NCI-H345 (cell line): Measurements from ENCODE around the gene TFRC.
"Not testable (repeated sequence)": the region's sequence is repeated elsewhere in the genome, so short reads cannot be mapped to it uniquely, and the experiment has no call there.

Experiments
- DNase-seq: peaks from one replicate; lab custom pipeline; 2025; lab: John Stamatoyannopoulos, UW

Gene TFRC

DNA sequence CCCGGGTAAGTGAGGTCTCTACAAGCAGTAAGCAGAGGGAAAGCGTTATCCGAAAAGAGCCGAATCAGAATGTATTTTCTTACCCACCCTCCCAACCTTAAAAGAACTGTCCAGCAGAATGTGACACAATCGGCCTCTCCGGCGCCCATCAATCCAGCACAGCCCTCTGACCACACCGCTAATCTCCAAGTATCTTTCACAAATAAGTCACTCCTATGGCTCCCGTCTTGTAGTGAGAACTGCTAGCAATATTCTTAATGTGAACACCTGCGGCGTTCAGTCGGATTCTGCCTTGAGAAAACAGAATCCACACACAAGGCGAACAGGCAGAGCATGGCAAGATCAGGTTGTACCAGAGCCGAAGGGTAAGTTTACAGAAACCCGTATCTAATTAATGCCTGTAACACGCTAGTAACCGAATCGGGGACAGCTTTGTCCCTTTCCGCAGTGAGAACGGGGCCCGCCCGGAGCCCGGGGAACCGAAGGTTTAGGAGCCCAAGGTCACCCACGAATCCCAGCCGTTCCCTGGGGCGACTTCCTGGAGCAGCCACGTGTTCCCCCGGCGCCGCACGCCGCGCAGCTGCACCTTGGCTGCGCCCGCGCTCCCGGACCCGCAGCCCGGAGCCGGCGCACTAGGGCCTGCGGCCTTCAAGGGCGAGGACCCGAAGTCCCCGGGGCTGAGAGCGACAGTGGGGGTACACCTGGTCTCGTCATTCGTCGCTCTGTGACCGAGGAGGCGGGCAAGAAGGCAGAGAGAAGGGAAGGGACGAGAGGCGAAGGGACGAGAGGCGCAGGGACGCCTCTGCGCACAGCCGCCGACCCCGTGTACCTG is 672 bp downstream of the TFRC start:
- peak; percentile 69 for DNase-seq

DNA sequence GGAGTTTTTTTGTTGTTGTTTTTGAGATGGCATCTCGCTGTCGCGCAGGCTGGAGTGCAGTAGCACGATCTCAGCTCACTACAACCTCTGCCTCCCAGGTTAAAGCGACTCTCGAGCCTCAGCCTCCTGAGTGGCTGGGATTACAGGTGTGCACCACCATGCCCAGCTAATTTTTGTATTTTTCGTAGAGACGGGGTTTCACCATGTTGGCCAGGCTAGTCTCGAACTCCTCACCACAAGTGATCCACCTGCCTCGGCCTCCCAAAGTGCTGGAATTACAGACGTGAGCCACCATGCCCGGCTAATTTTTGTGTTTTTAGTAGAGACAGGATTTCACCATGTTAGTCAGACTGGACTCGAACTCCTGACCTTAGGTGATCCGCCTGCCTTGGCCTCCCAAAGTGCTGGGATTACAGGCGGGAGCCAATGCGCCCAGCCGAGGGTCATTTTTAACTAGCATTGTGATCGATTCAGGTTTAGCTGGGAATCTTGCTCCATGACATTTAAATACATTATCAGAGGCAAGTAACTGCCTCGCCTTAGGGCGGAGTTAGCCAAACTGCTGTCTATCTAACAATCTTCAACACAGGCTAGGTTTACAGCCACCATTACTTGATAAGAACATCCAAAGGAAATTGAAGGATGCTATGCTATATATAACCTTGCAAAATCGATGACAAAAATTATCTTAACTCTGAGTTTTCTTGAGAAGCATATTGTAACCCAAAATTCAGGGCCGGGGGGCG is 1.6 kb downstream of the TFRC start:
- DNase-seq, result not testable (repeated sequence)

DNA sequence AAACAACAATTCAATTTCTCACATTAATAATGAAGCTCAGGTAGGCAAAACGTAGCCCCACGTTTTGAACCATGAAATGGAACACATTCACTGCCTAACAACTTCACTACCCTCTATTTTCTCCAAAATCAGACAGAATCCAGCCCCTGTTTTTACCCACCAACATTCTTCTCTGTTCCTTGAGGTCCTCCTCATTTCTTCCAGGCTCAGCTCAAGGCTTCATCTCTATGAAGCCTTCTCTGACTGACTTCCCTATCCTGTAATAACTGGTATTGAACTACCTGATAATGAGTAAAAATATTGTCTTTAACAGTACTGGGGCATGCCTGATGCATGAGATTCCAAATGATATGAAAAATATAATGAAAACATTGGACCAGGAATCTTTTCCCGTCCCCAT is 2.2 kb downstream of the TFRC start:
- DNase-seq, result no peak

DNA sequence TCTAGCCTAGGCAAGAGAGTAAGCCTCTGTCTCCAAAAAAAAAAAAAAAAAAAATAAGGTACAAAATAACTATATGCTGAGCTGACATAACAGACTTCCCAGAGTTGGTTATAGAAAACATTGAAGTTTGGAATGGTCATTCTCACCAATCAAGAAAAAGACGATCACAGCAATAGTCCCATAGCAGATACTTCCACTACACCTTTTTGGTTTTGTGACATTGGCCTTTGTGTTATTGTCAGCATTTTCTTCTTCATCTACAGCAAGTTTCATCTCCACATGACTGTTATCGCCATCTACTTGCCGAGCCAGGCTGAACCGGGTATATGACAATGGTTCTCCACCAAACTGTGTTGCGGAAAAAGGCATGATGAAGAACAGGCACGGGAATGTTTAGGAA is 6.9 kb downstream of the TFRC start:
- no peak for DNase-seq

DNA sequence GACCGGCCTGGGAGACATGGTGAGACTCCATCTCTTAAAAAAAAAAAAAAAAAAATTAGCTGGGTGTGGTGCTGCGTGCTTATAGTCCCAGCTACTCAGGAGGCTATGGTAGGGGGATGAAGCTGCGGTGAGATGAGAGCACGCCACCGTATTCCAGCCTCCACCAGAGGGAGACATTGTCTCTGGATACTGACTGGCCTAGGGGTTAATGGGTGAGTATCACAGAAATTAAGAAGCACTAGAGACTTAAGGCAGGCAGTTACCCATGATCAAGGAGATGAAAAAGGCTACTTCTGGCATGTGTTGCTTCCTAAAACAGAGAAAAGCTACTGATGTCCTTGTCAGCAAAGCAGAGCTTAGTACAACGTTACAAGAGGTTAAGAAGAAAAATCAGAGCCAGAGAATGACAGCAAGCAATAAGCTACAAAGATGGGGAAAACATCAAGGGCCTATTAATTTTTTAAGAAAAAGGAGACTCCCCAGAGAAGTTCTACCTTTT is 8.6 kb downstream of the TFRC start:
- DNase-seq, result peak; percentile 77

DNA sequence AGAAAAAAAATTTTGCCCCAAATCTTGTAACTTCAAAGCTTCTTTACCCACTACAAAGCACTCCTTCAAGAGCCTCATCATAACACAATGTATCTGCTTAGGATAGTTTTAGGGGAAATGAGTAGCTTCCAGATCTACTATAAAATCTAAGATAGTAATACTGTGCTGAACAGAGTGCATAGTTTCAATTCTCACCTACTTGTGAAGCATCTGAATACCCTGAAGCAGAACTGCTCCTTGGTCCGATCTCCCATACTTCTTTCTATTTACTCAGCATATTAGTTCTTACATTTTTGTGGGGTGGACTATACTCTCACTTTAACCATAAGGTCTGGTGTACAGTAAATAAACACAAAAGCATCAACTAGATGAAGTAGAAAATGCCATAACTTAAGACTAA is 9.6 kb downstream of the TFRC start:
- no peak for DNase-seq

DNA sequence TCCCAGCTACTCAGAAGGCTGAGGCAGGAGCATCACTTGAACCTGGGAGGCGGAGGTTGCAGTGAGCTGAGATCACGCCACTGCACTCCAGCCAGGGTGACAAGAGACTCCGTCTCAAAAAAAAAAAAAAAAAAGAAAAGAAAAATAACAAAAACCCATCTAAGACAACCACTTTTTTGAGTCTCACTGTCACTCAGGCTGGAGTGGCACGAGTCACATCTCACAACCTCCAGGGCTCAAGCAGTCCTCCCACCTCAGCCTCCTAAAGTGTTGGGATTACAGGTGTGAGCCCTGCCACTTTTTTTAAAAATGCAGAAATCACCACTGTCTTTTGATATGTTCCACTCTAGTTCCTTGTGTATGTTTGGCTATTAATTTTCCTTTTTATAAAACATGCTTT is 13.1 kb downstream of the TFRC start:
- not testable (repeated sequence) for DNase-seq

DNA sequence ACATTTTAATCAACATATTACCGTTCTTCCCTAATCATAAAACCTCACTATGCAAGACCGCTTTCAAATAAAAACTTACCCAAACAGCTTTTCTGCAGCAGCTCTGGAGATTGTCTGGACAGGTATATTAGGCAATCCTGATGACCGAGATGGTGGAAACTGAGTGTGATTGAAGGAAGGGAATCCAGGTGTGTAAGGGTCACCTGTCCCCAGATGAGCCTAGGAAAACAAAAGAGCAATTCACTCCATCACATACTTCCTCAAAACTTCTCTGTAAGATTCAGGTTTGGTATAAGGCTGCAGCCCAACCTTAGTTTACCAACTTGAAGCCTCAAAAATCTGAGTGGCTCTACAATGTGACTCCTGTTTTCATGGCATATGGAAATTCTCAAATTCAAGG is 14.5 kb downstream of the TFRC start:
- no peak for DNase-seq

DNA sequence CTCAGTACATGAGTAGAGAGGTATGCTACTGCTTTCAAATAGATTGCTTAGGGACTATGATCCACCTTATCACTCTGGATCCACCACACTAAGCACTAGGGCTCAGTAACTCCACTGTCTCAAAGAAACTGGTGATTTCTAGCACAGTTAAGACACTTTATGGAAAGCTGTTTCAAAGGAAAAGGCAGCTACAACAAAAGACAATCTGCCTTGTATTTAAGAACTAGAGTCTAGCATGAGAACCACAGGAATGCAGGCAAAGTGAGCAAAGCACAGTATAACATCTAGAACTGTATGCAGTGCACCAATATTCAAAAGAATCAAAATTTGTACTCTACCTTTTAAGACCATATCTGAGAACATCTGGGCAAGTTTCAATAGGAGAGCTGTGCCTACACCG is 17.9 kb downstream of the TFRC start:
- DNase-seq, result no peak

DNA sequence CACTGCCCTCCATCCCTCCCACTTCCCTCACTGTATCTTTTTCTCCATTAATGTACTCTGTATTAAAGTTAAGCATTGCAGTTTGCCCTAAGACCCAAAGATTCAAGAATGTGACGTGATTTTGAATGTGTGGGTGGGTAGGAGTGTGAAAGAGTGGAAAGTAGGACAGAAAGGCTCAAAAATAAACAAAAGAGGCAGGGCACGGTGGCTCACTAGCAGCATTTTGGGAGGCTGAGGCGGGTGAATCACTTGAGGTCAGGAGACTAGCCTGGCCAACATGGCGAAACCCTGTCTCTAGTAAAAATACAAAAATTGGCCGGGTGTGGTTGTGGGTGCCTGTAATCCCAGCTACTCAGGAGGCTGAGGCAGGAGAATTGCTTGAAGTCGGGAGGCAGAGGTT is 18.4 kb downstream of the TFRC start:
- no peak for DNase-seq

DNA sequence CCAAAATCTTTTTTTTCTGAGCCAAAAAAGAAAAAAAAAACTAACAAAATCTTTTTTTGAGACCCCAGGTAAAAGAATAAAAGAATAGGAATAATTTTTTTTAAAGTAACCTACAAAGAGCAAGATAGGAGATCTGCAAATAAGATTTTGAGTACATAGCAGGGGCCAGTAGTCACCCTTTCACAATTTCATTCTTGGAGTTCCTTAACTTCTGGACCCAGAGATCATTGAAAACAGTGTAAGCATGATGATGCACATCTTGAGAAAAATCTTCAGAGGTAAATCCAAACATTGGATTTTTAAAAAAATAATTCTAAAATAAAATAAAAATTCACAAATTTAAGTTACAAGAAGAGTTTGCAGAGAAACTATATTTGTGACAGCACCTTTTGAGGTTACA is 18.8 kb downstream of the TFRC start:
- no peak for DNase-seq

DNA sequence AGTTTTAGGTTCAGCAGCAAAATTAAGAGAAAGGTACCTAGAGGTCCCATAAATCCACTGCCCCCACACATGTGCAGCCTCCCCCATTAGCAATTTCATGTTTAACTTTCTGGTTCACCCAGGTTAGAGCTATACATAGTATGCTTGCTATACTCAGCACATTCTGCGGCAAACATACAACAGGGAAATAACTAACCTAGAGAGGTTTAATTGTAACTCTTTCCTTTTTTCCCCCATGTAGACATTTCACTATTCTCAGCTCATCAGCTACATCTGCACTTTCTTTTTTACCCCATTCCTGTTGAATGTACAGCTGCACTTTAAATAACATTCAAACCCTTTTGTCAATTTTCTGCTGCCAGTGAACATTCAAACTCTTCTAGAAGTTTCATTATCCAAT is 21.1 kb downstream of the TFRC start:
- no peak for DNase-seq

DNA sequence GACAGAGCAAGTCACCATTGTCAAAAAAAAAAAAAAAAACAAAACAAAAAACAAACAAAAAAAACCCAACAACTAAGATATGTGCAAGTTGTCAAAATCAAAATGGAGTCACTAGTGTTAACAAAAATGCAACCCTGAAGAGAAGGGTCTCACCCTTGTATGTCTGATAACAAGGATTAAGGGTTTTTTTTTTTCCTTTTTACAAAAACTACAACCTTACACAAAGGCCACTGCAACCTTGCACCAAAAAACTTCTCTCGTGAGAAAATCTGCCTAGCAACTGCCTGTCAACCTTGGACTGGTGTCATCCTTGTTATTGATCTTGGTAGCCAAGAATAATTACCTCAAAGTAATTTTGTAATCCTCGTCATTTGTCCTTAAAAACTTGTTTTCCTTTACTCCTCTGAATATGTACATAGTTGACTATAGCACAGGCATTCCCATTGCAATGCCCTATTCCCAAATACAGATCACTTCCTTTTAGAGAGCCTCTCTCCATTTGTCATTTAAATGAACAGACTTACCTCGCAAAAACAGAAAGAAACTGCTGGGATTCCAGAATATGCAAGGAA is 24.0 kb downstream of the TFRC start:
- DNase-seq, result no peak

DNA sequence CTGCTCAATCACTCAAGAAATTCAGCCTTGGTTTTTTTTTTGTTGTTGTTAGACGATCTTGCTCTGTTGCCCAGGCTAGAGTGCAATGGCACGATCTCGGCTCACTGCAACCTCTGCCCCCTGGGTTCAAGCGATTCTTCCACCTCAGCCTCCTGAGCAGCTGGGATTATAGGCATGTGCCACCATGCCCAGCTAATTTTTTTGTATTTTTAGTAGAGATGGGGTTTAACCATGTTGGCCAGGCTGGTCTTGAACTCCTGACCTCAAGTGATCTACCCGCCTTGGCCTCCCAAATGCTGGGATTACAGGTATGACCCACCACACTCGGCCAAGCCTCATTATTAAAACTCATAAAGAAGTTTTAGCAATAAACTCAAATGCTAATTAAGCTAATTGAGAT is 25.5 kb downstream of the TFRC start:
- not testable (repeated sequence) for DNase-seq

DNA sequence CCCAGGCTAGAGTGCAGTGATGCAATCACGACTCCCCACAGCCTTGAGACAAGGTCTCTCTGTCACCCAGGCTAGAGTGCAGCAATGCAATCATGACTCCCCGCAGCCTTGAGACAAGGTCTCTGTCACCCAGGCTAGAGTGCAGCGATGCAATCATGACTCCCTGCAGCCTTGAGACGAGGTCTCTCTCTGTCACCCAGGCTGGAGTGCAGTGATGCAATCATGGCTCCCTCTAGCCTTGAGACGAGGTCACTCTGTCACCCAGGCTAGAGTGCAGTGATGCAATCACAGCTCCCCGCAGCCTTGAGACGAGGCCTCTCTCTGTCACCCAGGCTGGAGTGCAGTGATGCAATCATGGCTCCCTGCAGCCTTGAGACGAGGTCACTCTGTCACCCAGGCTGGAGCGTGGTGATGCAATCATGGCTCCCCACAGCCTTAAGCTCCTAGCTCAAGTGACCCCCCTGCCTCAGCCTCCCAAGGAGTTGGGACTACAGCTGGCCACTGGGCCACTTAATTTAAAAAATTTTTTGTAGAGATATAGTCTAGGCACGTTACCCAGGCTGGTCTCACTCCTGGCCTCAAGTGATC is 26.1 kb downstream of the TFRC start:
- DNase-seq, result no peak

DNA sequence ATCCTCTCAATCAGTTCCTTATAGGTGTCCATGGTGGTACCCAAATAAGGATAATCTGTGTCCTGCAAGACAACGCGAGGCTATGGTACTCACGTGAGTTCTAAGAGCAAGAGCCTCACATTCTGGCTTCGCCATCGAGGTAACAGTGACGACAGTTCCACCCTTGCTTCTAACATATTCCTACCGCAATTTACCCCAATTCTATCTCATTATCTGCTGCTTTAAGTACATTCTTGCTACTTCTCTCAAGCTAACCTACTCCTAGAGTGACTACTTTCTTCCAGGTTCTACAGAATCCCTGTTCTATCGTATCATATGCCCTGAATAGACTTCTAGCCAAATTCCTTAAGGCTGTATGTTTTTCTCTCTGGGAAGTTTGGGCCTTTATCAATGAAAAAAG is 26.6 kb downstream of the TFRC start:
- DNase-seq, result no peak

DNA sequence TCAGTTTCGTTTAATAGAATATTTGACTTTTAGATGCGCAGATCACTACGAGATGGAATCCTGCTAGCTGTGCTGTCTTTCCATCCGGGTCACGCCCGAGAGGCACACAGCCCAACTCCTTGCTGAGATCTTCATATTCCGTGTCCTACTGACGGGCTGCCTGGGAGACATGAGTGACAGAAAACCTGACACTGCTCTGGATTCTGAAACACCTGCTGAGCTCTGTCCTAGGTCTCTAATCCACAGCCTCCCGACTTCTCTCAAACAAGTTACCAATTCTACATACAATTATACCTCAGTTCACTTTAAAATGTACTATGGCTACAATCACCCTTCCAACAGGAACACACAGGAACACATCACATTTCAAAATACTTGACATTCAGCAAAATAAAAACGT is 27.2 kb downstream of the TFRC start:
- DNase-seq, result no peak

DNA sequence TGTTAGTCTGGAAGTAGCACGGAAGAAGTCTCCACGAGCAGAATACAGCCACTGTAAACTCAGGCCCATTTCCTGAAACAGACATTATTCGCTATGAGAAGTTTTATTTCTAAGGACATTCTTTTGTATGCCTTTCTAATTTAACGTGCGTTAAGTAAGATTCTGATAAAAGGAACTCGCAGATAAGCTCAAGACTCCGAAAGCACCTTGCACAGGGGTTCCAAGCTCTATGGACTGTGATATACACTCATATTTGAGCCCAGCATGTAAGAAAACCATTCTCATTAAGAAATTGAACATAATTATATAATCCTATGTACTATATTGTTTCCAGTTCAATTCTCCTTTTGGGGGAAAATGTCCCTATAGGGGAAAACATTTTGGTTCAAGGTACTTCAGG is 28.4 kb downstream of the TFRC start:
- no peak for DNase-seq

DNA sequence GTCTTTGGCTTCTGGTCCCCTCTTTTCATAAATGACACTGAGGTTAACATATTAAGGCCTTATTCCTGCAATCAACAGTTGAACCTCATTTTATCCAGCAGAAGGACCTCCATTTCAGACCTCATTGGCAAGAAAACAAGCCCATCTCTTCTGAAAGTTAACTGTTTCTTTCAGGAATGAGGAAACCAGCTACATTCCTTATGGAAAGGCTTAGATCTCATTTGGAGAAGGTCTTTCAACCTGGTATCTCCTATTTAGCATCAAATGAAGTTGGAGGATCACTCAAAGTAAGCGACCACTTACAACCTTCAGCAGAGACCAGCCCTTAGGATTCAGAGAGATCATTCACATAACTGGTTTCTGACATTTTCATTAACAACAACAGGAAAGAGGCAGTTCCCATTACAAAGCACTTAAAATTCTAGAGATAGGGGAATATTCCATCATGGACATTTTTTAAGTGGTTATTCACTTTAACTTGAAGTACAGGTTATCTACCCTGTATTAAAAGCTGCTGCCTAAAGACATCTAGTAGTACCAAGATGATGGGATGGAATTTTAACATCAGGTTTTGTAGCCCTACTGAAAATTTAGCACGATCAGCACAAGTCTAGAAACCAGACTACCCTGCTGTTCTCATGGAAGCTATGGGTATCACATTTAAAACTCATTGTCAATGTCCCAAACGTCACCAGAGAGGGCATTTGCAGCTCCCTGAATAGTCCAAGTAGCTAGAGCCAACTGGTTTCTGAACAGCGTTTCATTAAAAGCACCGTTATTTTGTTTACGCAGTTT is 30.4 kb downstream of the TFRC start:
- no peak for DNase-seq

DNA sequence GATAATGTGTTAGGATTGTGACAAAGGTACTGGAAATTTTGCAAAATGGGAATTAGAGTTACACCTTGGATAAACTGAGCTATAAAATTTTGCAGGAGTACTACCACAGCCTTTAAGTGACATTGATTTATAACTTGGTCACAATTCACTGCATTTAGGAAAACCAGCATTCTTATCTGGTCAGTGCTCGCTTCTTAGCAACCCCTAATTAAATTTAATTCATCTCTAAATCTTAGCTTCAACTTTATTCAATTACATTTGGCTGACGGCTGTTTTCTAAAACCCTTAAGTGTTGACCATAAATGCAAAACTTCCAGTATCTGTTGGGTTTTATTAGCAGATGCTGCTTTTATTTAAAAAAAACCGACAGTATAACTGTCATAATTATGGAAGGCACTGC is 31.3 kb downstream of the TFRC start:
- DNase-seq, result no peak

DNA sequence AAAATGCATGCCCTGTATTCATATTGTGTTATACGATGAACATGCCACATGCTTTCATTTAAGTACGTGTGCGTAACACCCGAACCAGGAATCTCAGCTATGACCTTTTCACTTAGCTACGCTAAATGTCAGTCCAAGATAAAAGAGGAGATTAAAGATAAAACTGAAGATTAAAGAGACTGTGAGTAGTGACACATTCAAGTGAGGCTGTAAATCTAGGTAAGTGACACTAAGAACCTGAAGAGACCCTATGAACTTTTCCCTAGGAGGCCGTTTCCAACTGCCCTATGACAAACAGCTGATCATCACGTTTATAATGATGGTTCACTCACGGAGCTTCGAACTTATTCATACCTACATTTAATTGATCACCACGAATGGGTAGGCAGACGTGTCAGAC is 32.2 kb downstream of the TFRC start:
- DNase-seq, result no peak
